GM23338 (cell line): ENCODE measurements around the gene PLD5. TPM values are rescaled to one million over a fixed set of nuclear protein-coding genes. Genes with fewer than 3 reads are reported as not detected.

Experiments
- EZH2 ChIP-seq: fragments of 200-600 bp; sonication (generic); IDR thresholded peaks from one replicate; pipeline ENCODE4 v1.8.0; 2017; ENCODE audit warnings: antibody characterized with exemption, mild to moderate bottlenecking, low read depth; ENCODE audit not compliant: unreplicated experiment
- POLR2AphosphoS5 ChIP-seq: IDR thresholded peaks from 2 replicates; pipeline ENCODE4 v1.6.1; 2016; ENCODE audit warnings: antibody characterized with exemption, low read depth
- ZNF331 ChIP-seq: fragments of 250-450 bp; sonication (Bioruptor Pico); IDR thresholded peaks from 2 replicates; pipeline ENCODE4 v1.5.0; 2020; ENCODE audit warnings: low read depth, mild to moderate bottlenecking, moderate library complexity
- polyA plus RNA-seq: library from polyadenylated mRNA; unstranded; fragments of >200 nt; fragmentation: Nextera tagmentation; extraction: Ambion mirVana; gene quantifications from 2 replicates; pipeline ENCODE4 v1.2.1, GENCODE V29; 2016
- total RNA-seq: library from RNA; depleted of rRNA; stranded (reverse); fragments of >200 nt; shearing (Covaris generic); gene quantifications from 2 replicates; pipeline ENCODE4 v1.2.3, GENCODE V29; 2014
- TF ChIP-seq, protein P1 (sequence below): fragments of 250-450 bp; sonication (Bioruptor Pico); IDR thresholded peaks from 2 replicates; pipeline ENCODE4 v1.5.0; 2020; ENCODE audit warnings: mild to moderate bottlenecking, moderate library complexity
- TF ChIP-seq, protein P2 (sequence below): IDR thresholded peaks from 2 replicates; pipeline ENCODE4 v1.6.1; 2016; ENCODE audit warnings: antibody characterized with exemption
- TF ChIP-seq, protein P3 (sequence below): IDR thresholded peaks from one replicate; pipeline ENCODE4 v1.6.1; 2018; ENCODE audit warnings: antibody characterized with exemption; ENCODE audit not compliant: unreplicated experiment

The PLD5 gene
- total and polyA plus RNA-seq, 2 experiments from 2014 or later: 5.5 to 5.8 TPM

DNA sequence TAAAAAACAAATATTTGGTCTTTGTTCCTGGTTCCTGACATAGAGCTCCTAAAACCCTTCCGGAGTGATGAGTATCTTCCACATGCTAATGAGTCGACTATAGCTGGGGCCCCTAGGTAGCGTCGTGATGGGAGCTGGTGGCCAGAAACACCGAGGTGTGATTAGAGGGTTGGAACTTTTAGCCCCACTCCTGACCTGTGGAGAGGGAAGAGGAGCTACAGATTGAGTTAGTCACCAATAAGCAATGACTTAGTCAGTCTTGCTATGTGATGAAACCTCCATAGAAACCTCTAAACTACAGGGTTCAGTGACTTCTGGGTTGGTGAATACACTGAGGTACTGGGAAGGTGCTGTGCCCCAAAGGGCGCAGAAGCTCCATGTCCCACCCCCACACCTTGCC is 30.1 kb upstream of the PLD5 start (continued):
- TF ChIP-seq, protein P1, sequence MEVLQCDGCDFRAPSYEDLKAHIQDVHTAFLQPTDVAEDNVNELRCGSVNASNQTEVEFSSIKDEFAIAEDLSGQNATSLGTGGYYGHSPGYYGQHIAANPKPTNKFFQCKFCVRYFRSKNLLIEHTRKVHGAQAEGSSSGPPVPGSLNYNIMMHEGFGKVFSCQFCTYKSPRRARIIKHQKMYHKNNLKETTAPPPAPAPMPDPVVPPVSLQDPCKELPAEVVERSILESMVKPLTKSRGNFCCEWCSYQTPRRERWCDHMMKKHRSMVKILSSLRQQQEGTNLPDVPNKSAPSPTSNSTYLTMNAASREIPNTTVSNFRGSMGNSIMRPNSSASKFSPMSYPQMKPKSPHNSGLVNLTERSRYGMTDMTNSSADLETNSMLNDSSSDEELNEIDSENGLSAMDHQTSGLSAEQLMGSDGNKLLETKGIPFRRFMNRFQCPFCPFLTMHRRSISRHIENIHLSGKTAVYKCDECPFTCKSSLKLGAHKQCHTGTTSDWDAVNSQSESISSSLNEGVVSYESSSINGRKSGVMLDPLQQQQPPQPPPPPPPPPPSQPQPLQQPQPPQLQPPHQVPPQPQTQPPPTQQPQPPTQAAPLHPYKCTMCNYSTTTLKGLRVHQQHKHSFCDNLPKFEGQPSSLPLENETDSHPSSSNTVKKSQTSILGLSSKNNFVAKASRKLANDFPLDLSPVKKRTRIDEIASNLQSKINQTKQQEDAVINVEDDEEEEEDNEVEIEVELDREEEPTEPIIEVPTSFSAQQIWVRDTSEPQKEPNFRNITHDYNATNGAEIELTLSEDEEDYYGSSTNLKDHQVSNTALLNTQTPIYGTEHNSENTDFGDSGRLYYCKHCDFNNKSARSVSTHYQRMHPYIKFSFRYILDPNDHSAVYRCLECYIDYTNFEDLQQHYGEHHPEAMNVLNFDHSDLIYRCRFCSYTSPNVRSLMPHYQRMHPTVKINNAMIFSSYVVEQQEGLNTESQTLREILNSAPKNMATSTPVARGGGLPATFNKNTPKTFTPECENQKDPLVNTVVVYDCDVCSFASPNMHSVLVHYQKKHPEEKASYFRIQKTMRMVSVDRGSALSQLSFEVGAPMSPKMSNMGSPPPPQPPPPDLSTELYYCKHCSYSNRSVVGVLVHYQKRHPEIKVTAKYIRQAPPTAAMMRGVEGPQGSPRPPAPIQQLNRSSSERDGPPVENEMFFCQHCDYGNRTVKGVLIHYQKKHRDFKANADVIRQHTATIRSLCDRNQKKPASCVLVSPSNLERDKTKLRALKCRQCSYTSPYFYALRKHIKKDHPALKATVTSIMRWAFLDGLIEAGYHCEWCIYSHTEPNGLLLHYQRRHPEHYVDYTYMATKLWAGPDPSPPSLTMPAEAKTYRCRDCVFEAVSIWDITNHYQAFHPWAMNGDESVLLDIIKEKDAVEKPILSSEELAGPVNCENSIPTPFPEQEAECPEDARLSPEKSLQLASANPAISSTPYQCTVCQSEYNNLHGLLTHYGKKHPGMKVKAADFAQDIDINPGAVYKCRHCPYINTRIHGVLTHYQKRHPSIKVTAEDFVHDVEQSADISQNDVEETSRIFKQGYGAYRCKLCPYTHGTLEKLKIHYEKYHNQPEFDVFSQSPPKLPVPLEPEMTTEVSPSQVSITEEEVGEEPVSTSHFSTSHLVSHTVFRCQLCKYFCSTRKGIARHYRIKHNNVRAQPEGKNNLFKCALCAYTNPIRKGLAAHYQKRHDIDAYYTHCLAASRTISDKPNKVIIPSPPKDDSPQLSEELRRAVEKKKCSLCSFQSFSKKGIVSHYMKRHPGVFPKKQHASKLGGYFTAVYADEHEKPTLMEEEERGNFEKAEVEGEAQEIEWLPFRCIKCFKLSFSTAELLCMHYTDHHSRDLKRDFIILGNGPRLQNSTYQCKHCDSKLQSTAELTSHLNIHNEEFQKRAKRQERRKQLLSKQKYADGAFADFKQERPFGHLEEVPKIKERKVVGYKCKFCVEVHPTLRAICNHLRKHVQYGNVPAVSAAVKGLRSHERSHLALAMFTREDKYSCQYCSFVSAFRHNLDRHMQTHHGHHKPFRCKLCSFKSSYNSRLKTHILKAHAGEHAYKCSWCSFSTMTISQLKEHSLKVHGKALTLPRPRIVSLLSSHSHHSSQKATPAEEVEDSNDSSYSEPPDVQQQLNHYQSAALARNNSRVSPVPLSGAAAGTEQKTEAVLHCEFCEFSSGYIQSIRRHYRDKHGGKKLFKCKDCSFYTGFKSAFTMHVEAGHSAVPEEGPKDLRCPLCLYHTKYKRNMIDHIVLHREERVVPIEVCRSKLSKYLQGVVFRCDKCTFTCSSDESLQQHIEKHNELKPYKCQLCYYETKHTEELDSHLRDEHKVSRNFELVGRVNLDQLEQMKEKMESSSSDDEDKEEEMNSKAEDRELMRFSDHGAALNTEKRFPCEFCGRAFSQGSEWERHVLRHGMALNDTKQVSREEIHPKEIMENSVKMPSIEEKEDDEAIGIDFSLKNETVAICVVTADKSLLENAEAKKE (CRISPR knock-in tag): no peak
- no peak for TF ChIP-seq EZH2
- TF ChIP-seq POLR2AphosphoS5: no peak
- TF ChIP-seq, protein P2, sequence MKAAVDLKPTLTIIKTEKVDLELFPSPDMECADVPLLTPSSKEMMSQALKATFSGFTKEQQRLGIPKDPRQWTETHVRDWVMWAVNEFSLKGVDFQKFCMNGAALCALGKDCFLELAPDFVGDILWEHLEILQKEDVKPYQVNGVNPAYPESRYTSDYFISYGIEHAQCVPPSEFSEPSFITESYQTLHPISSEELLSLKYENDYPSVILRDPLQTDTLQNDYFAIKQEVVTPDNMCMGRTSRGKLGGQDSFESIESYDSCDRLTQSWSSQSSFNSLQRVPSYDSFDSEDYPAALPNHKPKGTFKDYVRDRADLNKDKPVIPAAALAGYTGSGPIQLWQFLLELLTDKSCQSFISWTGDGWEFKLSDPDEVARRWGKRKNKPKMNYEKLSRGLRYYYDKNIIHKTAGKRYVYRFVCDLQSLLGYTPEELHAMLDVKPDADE: no peak
- TF ChIP-seq, protein P3, sequence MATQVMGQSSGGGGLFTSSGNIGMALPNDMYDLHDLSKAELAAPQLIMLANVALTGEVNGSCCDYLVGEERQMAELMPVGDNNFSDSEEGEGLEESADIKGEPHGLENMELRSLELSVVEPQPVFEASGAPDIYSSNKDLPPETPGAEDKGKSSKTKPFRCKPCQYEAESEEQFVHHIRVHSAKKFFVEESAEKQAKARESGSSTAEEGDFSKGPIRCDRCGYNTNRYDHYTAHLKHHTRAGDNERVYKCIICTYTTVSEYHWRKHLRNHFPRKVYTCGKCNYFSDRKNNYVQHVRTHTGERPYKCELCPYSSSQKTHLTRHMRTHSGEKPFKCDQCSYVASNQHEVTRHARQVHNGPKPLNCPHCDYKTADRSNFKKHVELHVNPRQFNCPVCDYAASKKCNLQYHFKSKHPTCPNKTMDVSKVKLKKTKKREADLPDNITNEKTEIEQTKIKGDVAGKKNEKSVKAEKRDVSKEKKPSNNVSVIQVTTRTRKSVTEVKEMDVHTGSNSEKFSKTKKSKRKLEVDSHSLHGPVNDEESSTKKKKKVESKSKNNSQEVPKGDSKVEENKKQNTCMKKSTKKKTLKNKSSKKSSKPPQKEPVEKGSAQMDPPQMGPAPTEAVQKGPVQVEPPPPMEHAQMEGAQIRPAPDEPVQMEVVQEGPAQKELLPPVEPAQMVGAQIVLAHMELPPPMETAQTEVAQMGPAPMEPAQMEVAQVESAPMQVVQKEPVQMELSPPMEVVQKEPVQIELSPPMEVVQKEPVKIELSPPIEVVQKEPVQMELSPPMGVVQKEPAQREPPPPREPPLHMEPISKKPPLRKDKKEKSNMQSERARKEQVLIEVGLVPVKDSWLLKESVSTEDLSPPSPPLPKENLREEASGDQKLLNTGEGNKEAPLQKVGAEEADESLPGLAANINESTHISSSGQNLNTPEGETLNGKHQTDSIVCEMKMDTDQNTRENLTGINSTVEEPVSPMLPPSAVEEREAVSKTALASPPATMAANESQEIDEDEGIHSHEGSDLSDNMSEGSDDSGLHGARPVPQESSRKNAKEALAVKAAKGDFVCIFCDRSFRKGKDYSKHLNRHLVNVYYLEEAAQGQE: no peak
- no peak for TF ChIP-seq ZNF331
